HG03558 (cell line): ENCODE results near the gene HRH3.

ENCODE experiments used
- ATAC-seq: cut with Tn5 transposase; IDR thresholded peaks from one replicate; pipeline ENCODE4 v1.9.1; 2021; ENCODE audit warnings: moderate number of reproducible peaks; ENCODE audit not compliant: unreplicated experiment; ENCODE audit errors: extremely low read depth

HRH3 gene

DNA sequence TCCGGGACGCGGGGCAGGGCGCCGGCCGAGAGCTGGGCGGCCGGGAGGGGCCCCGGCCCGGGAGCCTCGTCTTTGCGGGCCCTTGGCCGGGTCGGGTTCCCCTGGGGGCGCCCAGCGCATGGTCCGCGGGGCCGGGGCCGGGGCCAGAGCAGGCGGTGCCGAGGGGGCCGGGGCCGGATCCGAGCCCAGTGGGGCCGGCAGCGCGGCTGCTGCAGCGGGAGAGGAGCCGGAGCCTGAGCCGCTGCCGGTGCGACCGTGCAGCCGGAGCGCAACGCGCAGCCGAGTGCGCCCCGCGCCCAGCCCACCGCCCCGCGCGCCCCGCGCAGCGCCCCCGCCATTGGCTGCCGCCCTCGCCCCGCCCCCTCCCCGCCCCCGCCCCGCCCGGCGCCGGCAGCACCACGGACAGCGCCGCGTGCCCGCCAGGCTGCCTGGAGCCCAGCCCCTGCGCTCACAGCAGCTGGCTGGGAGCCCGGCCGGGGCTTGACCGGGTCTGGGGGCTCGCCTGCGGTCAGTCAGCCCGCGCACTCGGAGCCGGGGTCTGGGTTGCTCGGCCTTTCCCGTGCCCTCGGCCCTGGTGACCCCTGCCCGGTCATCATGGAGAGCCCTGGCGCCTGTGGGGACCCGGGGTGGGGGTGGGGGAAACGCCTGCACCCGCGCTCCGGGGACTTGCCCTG is at the start of gene HRH3:
TSS of gene HRH3 (minus strand) at position 287 of the 674 bp plus-strand sequence. CDS start 308 bp downstream, outside the sequence.
- ATAC-seq: no peak

DNA sequence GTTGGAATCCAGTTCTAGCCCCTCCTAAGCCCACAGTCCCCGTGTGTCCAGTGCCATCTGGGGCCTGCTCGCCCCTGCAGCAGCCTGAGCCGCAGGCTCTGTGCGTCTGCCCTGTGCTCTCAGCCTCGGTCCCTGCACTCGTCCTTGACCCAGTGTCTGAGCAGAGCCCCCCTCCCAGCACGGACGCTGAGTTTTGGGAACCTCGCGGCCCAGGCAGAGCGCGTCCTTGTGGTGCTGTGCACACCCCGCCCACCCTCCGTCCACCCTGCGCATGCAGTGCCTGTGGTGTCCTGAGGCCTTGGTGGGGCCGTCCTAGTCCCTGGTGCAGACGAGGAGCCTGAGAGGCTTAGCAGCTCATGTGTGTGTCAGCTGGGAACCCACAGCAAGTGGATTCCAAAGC is 49.8 kb upstream of the HRH3 start:
- ATAC-seq: no peak

DNA sequence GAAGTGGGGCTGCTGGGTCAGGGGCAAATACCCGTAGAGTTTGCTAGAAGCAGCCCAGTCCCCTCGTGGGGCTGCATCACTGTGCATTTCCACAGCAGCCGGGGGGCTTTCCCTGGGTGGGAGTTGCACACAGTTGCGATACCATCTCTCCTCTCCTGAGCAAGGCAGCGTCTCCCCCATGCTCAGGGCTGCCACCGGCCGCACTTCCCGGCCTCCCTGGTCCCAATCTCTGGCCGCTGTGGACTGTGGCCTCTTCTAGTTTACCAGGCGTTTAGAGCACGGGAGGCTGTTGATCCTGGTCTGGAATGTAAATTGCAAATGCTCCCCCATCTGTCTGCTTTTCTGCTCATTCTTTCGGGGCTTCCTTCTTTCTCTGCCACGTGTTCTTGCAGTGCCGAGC is 49.3 kb upstream of the HRH3 start:
- no peak for ATAC-seq

DNA sequence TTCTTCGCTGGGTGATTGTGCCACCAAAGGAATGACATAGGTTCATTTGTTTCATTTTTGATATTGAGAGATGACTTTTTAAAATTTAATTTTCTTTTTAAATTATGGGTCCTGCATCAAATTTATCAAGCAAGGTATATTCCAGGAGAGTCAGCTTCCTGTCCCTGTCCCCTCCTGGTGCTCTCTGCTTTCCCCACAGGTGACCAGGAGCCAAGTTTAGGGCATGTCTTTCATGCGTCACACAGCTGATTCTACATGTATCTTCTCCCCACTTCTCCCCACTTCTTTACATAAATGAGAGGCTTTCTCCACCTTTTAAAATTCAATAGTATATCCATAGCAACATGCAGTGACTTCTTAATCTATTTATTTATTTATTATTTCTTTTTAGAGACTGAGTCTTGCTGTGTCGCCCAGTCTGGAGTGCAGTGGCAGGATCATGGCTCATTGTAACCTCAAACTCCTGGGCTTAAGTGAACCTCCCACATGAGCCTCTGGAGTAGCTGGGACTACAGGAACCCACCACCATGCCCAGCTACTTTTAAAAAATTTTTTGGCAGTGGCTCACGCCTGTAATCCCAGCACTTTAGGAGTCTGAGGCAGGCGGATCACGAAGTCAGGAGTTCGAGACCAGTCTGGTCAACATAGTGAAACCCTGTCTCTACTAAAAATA is 48.3 kb upstream of the HRH3 start:
- no peak for ATAC-seq

DNA sequence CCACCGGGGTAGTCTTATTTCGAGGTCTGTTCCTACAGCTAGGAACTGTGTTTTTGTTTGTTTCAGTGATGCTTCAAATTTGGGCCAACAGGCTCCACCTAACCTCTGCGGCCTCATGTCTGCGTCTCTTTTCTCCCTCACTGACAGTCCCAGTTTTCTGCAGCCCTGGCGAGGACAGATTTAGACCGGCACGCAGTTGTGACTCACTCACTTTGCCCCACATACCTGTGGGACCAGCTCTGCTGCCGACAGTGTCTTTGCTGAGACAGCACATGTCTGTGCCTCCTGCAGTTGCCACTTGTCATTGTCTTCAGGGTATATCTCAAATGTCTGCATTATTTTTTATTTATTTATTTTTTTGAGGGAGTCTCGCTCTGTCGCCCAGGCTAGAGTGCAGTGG is 47.5 kb upstream of the HRH3 start:
- ATAC-seq: no peak

DNA sequence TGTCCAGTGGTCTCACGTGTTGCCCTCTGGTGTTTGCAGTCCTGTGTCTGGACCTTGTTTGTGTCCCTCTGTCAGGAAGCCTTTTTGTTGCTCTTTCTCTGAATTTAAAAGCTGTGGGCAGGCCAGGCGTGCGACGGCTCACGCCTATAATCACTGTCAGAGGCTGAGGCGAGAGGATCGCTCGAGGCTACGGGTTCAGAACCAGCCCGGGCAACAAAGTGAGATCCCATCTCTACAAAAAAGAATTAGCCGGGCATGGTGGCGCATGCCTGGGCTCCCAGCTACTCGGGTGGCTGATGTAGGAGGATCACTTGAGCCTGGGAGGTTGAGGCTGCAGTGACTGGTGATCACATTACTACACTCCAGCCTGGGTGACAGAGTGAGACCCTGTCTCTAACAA is 46.8 kb upstream of the HRH3 start:
- no peak for ATAC-seq

DNA sequence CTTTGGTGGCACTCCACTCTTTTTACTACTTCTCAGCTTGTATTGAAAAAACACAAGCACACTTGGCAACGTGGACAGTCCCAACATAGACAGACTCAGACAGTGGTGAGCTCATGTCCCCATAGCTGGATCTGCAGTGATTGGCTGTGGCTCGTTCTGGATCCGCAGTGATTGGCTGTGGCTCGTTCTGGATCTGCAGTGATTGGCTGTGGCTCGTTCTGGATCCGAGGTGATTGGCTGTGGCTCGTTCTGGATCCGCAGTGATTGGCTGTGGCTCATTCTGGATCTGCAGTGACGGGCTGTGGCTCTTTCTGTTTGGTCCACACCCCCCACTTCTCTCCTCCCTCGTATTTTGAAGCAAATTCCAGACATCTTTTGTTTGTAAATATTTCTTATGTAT is 46.3 kb upstream of the HRH3 start:
- no peak for ATAC-seq

DNA sequence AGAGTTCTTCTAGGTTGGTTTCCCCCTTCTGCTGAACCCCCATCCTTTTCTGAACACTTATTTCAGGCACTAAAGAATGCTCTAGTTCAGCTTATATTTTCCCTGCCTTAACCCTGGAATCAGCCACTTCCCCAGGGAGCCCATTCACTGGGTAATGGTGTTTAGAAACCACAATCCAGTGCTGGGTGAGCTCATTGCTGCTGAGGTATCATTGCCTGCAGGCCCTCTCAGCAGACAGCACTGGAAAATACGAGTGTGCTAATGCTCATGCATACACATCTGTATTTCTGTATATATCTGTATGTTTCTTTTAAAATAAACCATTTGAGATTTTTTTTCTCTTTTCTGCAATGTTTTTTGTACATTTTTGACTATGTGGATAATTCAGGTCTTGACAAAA is 45.3 kb upstream of the HRH3 start:
- no peak for ATAC-seq

DNA sequence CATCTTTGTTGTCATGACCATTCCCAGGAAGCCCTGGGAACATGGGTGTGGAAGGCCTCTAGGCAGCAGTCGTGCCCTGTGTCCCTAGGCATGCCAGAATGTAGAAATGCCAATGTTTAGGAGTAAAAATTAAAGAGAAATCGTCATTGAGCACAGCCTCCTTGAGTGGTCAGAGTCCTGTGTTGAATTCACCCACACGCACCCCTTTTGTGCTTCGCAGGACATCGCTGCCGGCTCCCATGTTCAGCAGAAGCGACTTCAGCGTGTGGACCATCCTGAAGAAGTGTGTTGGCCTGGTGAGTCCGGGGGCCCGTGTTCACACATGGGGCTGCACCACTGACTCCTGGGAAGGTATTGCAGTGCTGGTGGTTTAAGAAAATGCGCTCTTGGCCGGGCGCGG is 43.3 kb upstream of the HRH3 start:
- no peak for ATAC-seq

DNA sequence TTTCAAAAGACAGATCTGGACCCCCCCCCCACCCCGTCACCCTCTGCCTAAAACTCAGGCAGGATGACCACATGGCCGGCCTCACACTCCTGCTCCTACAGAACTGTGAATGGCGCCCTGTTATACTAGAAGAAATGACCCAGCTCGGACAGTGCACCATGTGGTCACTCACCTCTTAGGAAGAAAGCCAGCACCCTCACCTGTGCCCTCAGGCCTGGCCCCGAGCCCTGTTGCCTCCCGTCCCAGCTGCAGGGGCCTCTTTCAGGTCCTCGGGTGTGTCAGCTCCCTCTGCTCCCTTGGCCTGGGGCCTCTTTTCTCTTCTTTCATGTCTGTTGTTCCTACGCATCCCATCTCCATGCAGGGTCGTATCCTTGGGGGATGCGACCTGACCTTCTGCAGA is 42.0 kb upstream of the HRH3 start:
- ATAC-seq: no peak

DNA sequence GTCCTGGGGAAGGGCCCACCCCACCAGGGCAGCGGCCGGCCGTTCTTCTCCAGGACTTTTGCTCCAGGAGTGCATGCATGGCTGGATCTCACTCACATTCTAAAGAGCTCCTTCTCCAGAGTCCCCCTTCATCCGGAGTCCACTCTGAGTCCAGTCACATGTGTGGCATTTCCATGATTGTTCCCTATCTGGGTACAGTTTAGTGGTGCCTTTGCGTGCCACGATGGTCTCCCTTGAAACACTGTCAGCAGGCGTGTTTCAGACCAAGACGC is 39.2 kb upstream of the HRH3 start:
- no peak for ATAC-seq

DNA sequence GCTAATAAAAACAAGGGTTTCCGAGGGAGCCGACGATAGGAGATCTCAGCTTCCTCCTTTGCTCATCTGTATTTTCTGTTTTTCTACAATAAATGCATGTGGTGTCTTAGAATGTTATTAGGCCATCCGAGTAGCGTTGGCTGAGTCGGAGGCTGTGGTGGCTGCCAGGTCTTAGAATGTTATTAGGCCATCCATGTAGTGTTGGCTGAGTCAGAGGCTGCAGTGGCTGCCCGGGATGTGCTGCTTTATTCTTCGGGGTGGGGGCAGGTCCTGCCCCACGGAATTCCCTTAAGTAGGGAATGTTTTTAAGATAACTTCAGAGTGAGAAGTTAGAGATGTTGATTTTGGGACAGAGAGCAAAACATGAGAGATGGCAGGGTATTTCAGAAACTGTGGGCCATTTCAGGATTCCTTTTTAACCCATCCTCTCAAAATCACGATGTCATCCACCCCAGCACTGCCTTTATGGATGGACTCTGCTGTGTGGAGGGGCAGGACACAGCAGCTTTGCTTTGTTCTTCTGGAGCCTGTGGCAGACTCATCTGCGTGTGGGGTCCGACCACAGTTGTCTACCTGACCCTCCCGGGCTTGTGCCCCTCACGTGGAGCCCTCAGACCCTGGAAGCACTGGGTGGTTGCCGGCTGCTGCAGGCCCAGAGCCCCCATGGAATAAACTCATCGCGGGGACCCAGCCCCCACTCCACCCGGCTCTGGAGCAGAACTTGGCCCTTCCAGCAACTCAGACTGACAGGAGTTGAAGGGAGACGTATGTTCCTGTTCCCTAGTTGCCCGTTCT is 38.6 kb upstream of the HRH3 start:
- no peak for ATAC-seq

DNA sequence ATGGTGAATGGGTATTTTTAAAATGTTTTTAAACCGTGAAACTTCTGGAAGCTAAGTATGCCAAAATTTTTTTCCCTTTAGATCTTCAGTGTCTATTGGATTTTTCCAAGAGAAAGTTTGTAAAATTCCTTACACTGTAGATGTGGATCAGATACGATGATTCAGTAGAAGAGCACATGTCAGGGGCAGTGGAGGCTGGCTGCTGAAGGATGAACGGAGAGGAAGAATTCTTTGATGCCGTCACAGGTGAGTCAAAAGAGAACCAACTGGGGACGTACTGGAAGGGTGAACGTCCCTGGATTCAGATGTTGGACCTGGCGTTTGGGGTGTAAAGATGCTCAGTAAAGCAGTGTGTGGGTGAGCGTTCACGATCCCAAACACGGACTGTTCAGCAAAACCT is 35.9 kb upstream of the HRH3 start:
- no peak for ATAC-seq

DNA sequence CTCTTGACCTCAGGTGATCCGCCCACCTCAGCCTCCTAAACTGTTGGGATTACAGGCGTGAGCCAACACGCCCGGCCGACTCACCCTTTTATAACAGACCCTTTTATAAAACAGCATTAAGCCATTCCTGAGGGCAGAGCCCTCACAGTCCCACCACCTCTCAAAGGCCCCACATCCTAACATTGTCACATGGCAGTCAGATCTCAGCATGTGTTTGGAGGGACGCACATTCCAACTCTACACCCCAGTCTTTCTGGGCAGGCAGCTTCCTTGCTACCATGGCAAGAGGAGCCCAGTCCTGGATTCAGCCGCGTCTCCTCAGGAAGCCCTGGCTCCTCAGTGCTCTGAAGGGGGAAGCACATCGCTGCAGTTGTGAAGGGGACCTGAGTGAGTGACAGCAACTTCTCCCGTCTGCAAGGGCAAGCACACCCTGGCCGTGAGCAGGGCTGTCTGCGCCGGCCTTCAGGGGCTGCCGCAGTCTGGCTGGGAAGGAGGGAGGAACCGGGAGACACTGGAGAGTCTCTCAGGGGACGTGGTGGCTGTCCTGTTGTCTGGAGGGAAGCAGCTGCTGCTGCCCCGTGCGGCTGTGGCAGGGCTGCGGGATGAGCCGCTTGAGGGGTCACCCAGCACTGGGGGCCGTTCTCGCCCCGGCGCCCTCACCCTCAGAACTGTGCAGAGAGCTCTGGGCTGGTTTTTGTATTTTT is 34.1 kb upstream of the HRH3 start:
- no peak for ATAC-seq

DNA sequence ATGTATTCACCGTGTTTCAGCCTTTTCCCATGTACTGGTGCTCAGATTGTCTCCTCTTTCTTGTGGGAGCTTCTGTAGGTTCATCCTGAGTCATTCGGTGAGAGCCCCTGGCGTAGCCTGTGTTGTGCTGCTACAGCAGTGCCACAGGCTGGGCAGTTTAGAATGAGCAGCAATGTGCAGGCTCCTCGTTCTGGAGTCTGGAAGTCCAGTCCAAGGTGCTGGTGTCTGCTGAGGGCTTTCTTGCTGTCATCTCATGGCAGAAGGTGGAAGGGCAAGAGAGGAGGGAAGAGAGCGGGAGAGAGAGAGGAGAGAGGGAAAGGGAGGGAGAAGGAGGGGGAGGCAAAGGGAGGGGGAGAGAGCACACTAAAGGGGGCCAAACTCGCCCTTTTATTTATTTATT is 33.3 kb upstream of the HRH3 start:
- ATAC-seq: no peak

DNA sequence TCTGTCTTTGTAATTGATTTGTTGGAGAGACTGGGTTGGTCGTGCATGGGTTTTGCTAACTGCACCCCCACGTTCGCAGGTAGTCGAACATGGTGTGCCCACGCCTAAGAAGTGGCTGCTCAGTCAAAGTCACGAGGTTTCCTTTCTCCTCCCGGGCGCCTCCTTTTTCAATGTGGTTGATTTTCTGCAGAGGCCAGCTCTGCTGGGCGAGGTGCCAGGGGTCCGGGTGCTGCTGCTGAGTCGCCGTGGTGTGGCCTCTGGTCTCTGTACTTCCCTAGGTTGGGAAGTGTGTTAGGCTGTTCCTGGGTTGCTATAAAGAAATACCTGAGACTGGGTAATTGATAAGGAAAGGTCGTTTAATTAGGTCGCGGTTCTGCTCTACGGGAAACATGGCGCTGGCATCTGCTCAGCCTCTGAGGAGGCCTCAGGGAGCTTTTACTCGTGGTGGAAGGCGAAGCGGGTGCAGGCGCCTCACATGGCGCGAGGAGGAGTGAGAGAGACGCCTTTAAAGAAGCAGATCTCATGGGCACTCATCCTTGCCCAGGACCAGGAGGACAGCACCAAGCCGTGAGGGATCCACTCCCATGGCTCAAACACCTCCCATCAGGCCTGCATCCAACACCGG is 32.4 kb upstream of the HRH3 start:
- ATAC-seq: no peak

DNA sequence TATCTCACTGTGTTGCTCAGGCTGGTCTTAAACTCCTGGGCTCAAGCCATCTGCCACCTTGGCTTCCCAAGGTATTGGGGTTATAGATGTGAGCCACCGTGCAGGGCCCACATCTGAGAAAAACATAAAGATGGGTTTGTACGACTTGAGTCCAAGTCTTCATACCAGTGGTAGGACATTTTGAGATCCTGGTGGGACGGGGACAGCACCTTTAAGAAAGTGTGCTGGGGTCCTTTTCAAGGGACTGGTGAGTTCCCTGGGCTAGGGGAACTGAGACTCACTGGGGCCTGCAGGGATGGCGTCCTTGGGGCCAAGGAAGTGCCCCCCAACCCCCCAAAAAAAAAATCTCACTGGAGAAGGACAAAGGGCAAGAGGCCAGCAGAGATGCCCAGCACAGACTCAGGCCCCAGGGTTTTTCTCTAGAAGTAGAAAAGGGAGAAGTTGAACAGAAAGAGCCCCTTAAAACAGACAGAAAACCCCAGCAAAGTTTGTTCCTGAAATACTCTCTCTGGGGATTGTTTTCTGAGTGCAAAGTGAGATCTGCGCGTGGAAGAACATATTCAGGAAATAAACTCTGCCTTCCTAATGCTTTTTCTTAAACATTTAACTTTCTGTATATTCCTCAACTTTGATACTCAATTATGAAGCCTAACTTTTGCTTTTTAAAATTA is 28.9 kb upstream of the HRH3 start:
- no peak for ATAC-seq

DNA sequence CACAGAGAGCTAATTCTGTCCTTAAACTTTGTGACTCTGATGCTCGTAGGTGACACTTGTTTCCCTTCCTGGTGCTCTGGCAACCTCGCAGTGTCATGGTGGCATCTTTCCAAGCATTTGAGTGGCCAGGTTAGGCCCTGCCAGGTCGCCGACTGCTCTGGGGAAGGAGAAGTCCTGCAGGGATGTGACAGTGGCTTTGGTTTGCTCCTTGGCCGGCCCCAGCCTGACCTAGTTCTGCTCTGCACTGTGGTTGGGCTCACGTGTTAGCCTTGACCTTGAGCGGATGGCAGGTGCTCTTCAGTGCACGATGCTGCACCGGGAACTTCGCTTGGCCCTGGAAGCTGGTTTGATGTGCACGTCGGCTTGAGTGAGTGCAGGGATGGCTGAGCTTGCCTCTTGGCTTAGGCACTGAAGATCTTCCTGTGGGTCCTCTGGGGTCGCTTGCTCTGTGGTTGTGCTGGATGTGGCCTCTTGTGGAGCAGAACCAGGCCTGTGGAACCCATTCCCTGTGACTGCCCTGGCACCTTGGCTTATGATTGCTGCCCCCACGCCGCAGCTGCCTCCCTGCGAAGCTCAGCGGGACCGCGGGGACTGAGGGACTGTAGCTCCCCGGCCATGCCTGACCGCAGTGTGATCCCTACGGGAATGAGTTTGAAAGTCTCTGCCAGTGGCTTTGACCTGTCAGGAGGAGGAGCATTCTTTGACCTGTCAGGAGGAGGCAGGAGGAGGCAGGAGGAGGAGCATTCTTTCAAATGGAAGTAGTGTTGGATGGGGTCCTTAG is 27.0 kb upstream of the HRH3 start:
- no peak for ATAC-seq

DNA sequence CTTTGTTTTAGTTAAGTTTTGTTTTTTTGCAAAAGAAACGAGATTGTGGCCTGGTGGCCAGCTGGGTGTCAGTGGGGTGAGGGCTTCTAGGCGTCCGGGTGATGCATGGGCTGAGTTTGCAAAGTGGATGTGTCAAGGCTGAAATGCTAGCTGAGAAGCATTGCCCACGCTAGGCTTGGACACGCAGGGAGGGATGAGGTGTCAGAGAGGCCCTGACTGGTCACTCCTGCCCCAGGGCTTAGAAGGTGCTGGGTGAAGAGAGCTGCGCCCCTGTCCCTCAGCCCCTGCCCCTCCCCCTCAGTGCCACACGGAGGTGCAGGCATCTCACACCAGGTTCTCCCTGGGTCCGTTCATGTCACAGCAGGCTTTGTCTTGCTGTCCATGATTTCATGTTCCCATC is 26.4 kb upstream of the HRH3 start:
- ATAC-seq: no peak
